ENCODE results near the gene SDHD.
"Not testable (repeated sequence)": the region's sequence is repeated elsewhere in the genome, so short reads cannot be mapped to it uniquely, and the experiment has no call there.

Gene SDHD

DNA sequence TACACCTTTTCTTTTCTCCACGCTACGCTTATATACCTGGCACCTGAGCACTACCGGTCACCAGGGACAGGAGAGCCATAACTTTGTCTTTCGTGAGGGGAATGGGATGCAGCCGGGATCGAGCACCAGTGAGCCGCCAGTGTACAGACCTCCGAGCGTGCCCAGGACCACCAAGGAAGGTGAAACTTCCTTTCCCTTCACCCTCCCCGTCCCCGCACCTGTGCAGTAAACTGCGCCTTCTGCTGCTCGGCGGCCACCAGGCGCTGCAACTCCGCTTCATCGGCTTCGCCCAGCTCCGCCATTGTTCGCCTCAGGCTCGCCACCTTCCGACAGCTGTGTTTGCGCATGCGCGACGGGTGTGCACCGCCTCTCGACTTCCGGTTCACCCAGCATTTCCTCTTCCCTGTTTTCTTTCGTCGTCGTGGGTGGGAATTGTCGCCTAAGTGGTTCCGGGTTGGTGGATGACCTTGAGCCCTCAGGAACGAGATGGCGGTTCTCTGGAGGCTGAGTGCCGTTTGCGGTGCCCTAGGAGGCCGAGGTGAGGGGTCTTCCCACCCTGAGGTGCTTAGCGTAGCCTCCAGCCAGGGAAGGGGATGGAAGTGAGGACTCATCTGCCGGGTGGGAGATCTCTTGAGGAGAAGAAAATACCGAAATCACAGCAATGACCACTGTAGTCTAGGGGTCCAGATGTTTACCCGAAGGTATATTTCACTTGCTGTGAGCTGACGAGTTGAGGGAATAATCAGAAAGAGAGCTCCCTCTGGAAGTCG is at the start of gene SDHD, which contains the start of gene TIMM8B:
Gene SDHD, plus strand, starts transcription at position 452 of the 770 bp plus-strand sequence. Its CDS starts 35 bp downstream, at position 487.
Gene TIMM8B, minus strand, starts transcription at position 335 of the 770 bp plus-strand sequence. Its CDS starts 33 bp downstream, at position 302.
- no peaks in the 10 kb centered on the region for H3K27me3 Mint-ChIP-seq (ENCODE audit: low read depth)
- peaks cover 71% of the 10 kb centered on the region for H3K36me3 Mint-ChIP-seq (ENCODE audit: low read depth)

DNA sequence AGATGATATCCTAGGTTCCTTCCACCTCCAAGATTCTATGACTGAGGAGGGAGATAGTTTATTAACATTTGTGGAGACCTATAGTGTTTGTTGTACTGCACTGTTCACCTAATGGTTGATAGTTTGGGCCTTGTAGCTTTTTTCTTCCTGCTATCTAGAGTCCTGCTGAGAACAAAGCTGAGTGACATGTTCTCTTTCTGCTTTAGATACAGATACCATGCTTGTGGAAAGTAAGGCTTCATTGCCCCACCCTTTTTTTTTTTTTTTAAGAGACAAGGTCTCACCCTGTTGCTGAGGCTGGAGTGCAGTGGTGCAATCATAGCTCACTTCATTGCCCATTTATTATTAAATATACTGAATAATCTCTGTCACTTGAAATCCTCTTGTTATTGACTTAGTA is 49.1 kb upstream of the SDHD start:
- H3K4me3 Mint-ChIP-seq = no peak overlapping the region
- no peaks in the 10 kb centered on the region for H3K27me3 Mint-ChIP-seq (ENCODE audit: low read depth)
- H3K9me3 Mint-ChIP-seq = no peaks in the 10 kb centered on the region
- H3K4me1 Mint-ChIP-seq (ENCODE audit: low read depth) = peaks cover 5% of the 10 kb centered on the region
- peaks cover 32% of the 10 kb centered on the region for H3K36me3 Mint-ChIP-seq (ENCODE audit: low read depth)
- H3K27ac Mint-ChIP-seq = no peak overlapping the region

More for the DNA sequence above, at the start of gene SDHD, which contains the start of gene TIMM8B:
- H3K4me1 Mint-ChIP-seq (ENCODE audit: low read depth) = peaks cover 55% of the 10 kb centered on the region
- H3K27ac Mint-ChIP-seq = peak within 1 kb of the TSS; percentile 95
- peak within 1 kb of the TSS; percentile 98 for H3K4me3 Mint-ChIP-seq
- no peaks in the 10 kb centered on the region for H3K9me3 Mint-ChIP-seq

GRCh38 chr11:112042161-112042960 is 44.3 kb upstream of the SDHD start:
- no peak overlapping the region for H3K4me3 Mint-ChIP-seq
- peaks cover 51% of the 10 kb centered on the region for H3K36me3 Mint-ChIP-seq (ENCODE audit: low read depth)
- peaks cover 6% of the 10 kb centered on the region for H3K4me1 Mint-ChIP-seq (ENCODE audit: low read depth)
- no peak overlapping the region for H3K27ac Mint-ChIP-seq
- no peaks in the 10 kb centered on the region for H3K9me3 Mint-ChIP-seq
- no peaks in the 10 kb centered on the region for H3K27me3 Mint-ChIP-seq (ENCODE audit: low read depth)

GRCh38 chr11:112042961-112043304 is 43.7 kb upstream of the SDHD start:
- no peaks in the 10 kb centered on the region for H3K9me3 Mint-ChIP-seq
- H3K4me1 Mint-ChIP-seq (ENCODE audit: low read depth) = peaks cover 6% of the 10 kb centered on the region
- H3K4me3 Mint-ChIP-seq = no peak overlapping the region
- H3K27me3 Mint-ChIP-seq (ENCODE audit: low read depth) = no peaks in the 10 kb centered on the region
- H3K27ac Mint-ChIP-seq = no peak overlapping the region
- peaks cover 55% of the 10 kb centered on the region for H3K36me3 Mint-ChIP-seq (ENCODE audit: low read depth)

- Mint-ChIP-seq H3K36me3 (ENCODE audit: low read depth) (peaks cover 59% of the 10 kb centered on the region), H3K4me1 (ENCODE audit: low read depth) (peaks cover 10% of the 10 kb centered on the region), H3K9me3 (no peaks in the 10 kb centered on the region), H3K4me3 (no peak overlapping the region), H3K27ac (no peak overlapping the region), H3K27me3 (ENCODE audit: low read depth) (no peaks in the 10 kb centered on the region)
Measured at GRCh38 chr11:112044961-112045360, 41.7 kb upstream of the SDHD start.

GRCh38 chr11:112046647-112047046 is 40.0 kb upstream of the SDHD start:
- Mint-ChIP-seq H3K4me1 (ENCODE audit: low read depth) (peaks cover 15% of the 10 kb centered on the region), H3K36me3 (ENCODE audit: low read depth) (peaks cover 60% of the 10 kb centered on the region)
- not testable (repeated sequence) for H3K27ac Mint-ChIP-seq; H3K9me3 Mint-ChIP-seq; H3K4me3 Mint-ChIP-seq; H3K27me3 Mint-ChIP-seq (ENCODE audit: low read depth)

- not testable (repeated sequence) for H3K4me3 Mint-ChIP-seq; H3K9me3 Mint-ChIP-seq; H3K27ac Mint-ChIP-seq; H3K27me3 Mint-ChIP-seq (ENCODE audit: low read depth)
- Mint-ChIP-seq H3K36me3 (ENCODE audit: low read depth) (peaks cover 60% of the 10 kb centered on the region), H3K4me1 (ENCODE audit: low read depth) (peaks cover 11% of the 10 kb centered on the region)
Measured at GRCh38 chr11:112048256-112048655, 38.4 kb upstream of the SDHD start.

DNA sequence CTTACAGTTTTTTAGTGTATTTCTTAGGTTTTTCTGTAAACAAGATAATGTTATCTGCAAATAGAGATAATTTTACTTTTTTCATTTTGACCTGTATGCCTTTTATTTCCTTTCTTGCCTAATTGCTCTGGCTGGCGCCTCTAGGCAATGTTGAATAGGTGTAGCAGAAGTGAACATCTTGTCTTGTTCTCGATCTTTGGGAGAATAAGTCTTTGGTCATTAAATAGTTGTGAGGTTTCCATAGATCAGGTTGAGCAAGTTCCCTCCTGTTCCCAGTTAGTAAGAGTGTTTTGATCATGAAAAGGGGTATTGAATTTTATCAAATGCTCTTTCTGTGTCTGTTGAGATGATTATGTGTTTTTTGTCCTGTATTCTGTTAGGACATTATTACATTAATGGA is 36.9 kb upstream of the SDHD start:
- H3K36me3 Mint-ChIP-seq (ENCODE audit: low read depth) = peaks cover 57% of the 10 kb centered on the region
- no peak overlapping the region for H3K27ac Mint-ChIP-seq
- no peaks in the 10 kb centered on the region for H3K9me3 Mint-ChIP-seq
- H3K4me3 Mint-ChIP-seq = no peak overlapping the region
- H3K4me1 Mint-ChIP-seq (ENCODE audit: low read depth) = peaks cover 11% of the 10 kb centered on the region
- H3K27me3 Mint-ChIP-seq (ENCODE audit: low read depth) = no peaks in the 10 kb centered on the region

DNA sequence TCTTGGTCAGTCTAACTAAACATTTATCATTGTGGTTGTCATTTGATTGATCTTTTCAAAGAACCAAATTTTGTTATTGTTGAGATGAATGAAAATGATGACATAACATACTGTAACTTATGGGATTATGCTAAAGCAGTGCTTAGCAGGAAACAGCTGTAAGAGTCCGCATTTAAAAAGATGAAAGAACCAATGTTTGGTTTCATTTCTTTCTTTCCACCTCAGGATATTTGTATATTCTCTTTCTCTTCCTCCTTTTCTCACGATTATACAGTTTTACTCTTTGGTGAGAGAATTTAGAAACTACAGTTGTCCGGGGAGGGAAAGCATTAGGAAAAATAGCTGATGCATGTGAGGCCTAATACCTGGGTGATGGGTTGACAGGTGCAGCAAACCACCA is 36.0 kb upstream of the SDHD start:
- Mint-ChIP-seq H3K36me3 (ENCODE audit: low read depth) (peaks cover 55% of the 10 kb centered on the region), H3K4me1 (ENCODE audit: low read depth) (peaks cover 11% of the 10 kb centered on the region), H3K4me3 (no peak overlapping the region), H3K27ac (no peak overlapping the region), H3K27me3 (ENCODE audit: low read depth) (no peaks in the 10 kb centered on the region), H3K9me3 (no peaks in the 10 kb centered on the region)

DNA sequence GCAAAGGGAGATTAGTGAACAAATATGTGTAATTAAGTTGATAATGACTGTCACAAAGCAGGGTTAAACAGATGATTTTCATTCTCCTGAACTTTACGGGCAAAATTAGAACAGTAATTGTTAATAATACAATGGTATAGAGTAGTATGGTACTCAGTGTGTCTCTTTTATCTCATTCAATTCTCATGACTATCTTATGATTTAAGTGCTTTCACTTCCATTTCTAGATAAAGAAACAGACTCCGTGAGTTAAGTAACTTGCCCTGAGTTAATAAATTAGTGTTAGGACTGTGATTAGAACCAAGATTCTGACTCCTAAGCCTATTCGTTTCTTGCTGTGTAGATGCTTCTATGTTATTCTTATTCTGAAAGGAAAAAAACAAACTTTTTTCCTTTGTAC is 34.9 kb upstream of the SDHD start:
- no peaks in the 10 kb centered on the region for H3K27me3 Mint-ChIP-seq (ENCODE audit: low read depth)
- peaks cover 53% of the 10 kb centered on the region for H3K36me3 Mint-ChIP-seq (ENCODE audit: low read depth)
- no peak overlapping the region for H3K4me3 Mint-ChIP-seq
- H3K9me3 Mint-ChIP-seq = no peaks in the 10 kb centered on the region
- H3K4me1 Mint-ChIP-seq (ENCODE audit: low read depth) = peaks cover 12% of the 10 kb centered on the region
- H3K27ac Mint-ChIP-seq = no peak overlapping the region

DNA sequence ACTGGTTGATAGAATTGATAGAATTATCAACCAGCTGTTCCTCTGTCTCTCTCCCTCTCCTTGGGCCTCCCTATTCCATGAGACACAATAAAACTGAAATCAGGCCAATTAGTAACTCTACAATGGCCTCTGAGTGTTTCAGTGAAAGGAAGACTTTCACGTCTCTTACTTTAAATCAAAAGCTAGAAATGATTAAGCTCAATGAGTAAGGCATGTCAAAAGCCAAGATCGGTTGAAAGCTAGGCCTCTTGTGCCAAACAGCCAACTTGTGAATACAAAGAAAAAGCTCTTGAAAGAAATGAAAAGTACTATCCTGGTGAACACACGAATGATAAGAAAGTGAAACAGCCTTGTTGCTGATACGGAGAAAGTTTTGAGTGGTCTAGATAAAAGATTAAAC is 29.5 kb upstream of the SDHD start:
- H3K27me3 Mint-ChIP-seq (ENCODE audit: low read depth) = no peaks in the 10 kb centered on the region
- H3K4me3 Mint-ChIP-seq = peak overlapping the region; percentile 19
- peaks cover 10% of the 10 kb centered on the region for H3K4me1 Mint-ChIP-seq (ENCODE audit: low read depth)
- H3K36me3 Mint-ChIP-seq (ENCODE audit: low read depth) = peaks cover 30% of the 10 kb centered on the region
- peak overlapping the region; percentile 33 for H3K27ac Mint-ChIP-seq
- H3K9me3 Mint-ChIP-seq = no peaks in the 10 kb centered on the region

- Mint-ChIP-seq H3K27me3 (ENCODE audit: low read depth) (no peaks in the 10 kb centered on the region), H3K4me1 (ENCODE audit: low read depth) (peaks cover 10% of the 10 kb centered on the region), H3K36me3 (ENCODE audit: low read depth) (peaks cover 29% of the 10 kb centered on the region), H3K4me3 (no peak overlapping the region), H3K9me3 (no peaks in the 10 kb centered on the region), H3K27ac (no peak overlapping the region)
Measured at GRCh38 chr11:112058103-112058502, 28.6 kb upstream of the SDHD start.

GRCh38 chr11:112062923-112063322 is 23.8 kb upstream of the SDHD start:
- Mint-ChIP-seq H3K9me3 (no peaks in the 10 kb centered on the region), H3K4me1 (ENCODE audit: low read depth) (no peaks in the 10 kb centered on the region), H3K27me3 (ENCODE audit: low read depth) (no peaks in the 10 kb centered on the region), H3K36me3 (ENCODE audit: low read depth) (peaks cover 16% of the 10 kb centered on the region), H3K27ac (no peak overlapping the region), H3K4me3 (no peak overlapping the region)

DNA sequence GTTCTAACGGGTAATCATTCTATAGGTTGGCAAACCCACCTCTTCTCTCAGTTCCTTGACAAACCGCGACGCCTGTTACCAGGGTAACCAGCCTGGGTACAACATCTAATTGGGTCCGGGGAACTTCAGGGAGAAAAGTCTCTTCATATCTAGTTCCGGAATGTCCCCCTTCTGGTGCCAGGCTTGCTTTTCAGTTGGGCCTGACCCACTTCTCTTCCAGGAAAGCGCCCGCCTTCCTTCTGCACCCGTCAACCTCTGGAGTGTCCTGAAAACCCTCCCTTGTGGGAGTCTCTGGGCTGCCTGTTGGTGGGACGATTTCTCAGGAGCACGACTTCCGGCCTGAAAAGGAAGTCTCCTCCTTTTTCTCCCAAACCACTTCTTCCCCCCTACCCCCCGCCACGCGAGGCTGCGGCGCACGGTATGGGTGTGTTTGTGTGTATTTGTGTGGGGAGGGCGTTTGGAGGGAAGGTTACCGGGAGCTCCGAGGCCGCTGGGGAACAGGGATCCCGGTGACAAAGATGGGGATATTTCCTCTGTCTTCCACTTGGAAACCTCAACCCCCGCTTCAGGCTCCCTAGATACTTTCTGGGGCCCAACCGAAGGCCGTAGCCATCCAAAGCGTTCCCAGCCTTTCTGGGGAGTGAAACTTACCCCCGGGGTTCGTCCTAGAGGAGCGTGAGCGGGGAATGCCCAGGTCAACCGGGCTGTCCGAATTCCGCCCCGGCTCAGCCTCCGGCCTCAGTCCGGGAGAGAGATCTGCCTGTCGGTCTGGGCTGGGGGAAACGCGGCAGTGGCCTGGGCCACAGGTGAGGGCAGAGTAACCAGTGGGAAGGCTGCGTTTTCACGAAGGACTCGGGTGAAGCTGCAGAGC is 12.5 kb upstream of the SDHD start, which contains the start of the genes NKAPD1 and PIH1D2:
Gene NKAPD1, plus strand, starts transcription at position 359 of the 871 bp plus-strand sequence. CDS start 1,276 bp downstream, outside the sequence.
Gene PIH1D2, minus strand, starts transcription at position 77 of the 871 bp plus-strand sequence. CDS start 843 bp downstream, outside the sequence.
- Mint-ChIP-seq H3K36me3 (ENCODE audit: low read depth) (peaks cover 20% of the 10 kb centered on the region), H3K4me1 (ENCODE audit: low read depth) (peaks cover 20% of the 10 kb centered on the region), H3K9me3 (no peaks in the 10 kb centered on the region), H3K4me3 (peak within 1 kb of the TSS; percentile 90), H3K27ac (peak within 1 kb of the TSS; percentile 93), H3K27me3 (ENCODE audit: low read depth) (peaks cover 7% of the 10 kb centered on the region)
